ENCODE data around the gene PTPRM. TPM values are rescaled to one million over a fixed set of nuclear protein-coding genes. Genes with fewer than 3 reads are reported as not detected.

PTPRM gene
- total RNA-seq, 1 donor from 2014 or later = 71.3 TPM

DNA sequence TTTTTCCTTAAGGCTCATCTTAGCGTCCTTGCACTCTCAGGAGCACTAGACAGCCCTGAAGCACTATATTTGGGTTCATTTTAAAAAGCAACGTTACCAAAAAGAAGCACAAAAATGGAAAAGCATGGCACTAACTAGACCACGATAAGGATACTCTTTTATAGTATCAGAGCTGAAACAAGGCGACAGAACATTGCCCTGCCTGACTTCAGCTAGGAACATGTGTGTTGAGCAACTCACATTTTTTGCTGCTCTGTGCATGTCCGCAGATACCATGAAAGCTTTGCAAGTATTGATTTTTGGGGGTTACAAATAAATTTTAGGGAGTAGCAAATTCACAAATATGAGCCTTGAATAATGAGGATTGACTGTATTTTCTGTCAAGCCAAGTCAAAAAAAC, 332.0 kb downstream of the PTPRM start:
- Mint-ChIP-seq H3K27me3 (ENCODE audit: low read depth) (no peaks in the 10 kb centered on the region), H3K27ac (no peak overlapping the region), H3K4me3 (no peak overlapping the region), H3K9me3 (no peaks in the 10 kb centered on the region), H3K4me1 (peaks cover 2% of the 10 kb centered on the region), H3K36me3 (no peaks in the 10 kb centered on the region)
- TF ChIP-seq, protein P1, sequence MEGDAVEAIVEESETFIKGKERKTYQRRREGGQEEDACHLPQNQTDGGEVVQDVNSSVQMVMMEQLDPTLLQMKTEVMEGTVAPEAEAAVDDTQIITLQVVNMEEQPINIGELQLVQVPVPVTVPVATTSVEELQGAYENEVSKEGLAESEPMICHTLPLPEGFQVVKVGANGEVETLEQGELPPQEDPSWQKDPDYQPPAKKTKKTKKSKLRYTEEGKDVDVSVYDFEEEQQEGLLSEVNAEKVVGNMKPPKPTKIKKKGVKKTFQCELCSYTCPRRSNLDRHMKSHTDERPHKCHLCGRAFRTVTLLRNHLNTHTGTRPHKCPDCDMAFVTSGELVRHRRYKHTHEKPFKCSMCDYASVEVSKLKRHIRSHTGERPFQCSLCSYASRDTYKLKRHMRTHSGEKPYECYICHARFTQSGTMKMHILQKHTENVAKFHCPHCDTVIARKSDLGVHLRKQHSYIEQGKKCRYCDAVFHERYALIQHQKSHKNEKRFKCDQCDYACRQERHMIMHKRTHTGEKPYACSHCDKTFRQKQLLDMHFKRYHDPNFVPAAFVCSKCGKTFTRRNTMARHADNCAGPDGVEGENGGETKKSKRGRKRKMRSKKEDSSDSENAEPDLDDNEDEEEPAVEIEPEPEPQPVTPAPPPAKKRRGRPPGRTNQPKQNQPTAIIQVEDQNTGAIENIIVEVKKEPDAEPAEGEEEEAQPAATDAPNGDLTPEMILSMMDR (IDR thresholded peaks at IDR 0.05; ENCODE audit: unreplicated experiment) = no peak
- no peak for DNase-seq (ENCODE audit: low spot score in 2 of 2, unreplicated experiment in 2 of 2)

DNA sequence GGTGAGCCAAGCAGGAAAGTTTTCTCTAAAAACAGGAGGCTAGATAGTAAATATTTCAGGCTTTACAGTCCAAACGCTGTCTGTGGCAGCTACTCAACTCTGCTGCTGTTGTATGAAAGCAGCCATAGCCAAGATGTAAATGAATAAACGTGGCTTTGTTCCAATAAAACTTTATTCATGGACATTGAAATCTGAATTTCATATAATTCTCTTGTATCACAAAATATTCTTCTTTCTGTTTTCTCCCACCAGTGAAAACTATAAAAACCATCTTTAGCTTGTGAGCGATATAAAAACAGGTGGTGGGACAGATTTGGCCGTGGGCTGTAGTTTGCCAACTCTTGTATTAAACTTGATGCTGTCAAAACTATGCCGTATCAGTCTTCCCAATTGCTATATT, 333.0 kb downstream of the PTPRM start:
- DNase-seq (ENCODE audit: low spot score in 2 of 2, unreplicated experiment in 2 of 2) = no peak
- TF ChIP-seq, protein P1 (IDR thresholded peaks at IDR 0.05; ENCODE audit: unreplicated experiment) = no peak
- Mint-ChIP-seq H3K9me3 (peaks cover 3% of the 10 kb centered on the region), H3K4me1 (peaks cover 2% of the 10 kb centered on the region), H3K36me3 (no peaks in the 10 kb centered on the region), H3K4me3 (no peak overlapping the region), H3K27me3 (ENCODE audit: low read depth) (no peaks in the 10 kb centered on the region), H3K27ac (no peak overlapping the region)

DNA sequence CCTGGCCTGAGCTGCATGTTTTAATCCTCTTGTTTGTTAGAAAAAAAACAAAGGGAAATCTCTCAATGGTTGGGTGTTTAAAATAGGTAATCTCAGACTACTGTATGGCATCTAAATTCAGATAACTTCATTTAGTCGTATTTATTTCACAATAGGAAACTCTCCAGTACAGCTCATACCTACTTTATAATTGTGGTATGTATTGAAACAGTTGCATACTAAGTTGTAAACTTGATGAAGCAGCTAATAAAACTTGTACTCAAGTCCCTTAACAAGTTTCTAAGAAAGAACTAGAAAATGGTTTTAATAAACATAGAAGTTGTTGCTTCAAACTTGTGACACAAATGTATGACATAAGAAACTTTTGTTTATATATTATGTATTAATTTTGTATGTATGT, 334.5 kb downstream of the PTPRM start:
- no peak overlapping the region for H3K4me3 Mint-ChIP-seq
- no peaks in the 10 kb centered on the region for H3K36me3 Mint-ChIP-seq
- peaks cover 2% of the 10 kb centered on the region for H3K4me1 Mint-ChIP-seq
- H3K9me3 Mint-ChIP-seq = peaks cover 9% of the 10 kb centered on the region
- no peak for DNase-seq (ENCODE audit: low spot score in 2 of 2, unreplicated experiment in 2 of 2)
- no peaks in the 10 kb centered on the region for H3K27me3 Mint-ChIP-seq (ENCODE audit: low read depth)
- H3K27ac Mint-ChIP-seq = no peak overlapping the region
- TF ChIP-seq, protein P1 (IDR thresholded peaks at IDR 0.05; ENCODE audit: unreplicated experiment) = no peak

DNA sequence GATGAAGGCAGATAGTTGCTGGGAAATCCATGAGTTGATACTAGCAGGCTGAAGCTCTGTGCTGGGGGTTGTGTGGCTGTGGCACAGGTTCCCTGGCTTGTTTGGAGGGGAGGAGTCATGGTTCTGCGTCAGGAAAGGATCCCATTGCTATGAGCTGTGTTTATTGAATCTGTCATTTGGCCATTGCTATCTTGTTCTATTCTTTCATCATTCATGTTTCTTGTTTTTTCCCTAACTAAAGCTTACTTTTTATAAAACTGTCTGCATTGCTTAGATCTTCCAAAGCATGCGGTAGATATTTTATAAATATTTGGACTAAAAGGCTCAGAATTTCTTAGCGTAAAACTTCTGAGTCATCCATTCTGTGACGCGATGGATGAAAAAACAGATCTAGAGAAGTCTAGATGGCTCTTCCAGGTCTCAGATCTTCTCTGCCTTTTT, 335.3 kb downstream of the PTPRM start:
- DNase-seq (ENCODE audit: low spot score in 2 of 2, unreplicated experiment in 2 of 2) = no peak
- Mint-ChIP-seq H3K36me3 (no peaks in the 10 kb centered on the region), H3K27me3 (ENCODE audit: low read depth) (no peaks in the 10 kb centered on the region), H3K9me3 (peaks cover 9% of the 10 kb centered on the region), H3K4me3 (no peak overlapping the region), H3K27ac (no peak overlapping the region), H3K4me1 (peaks cover 2% of the 10 kb centered on the region)
- TF ChIP-seq, protein P1 (IDR thresholded peaks at IDR 0.05; ENCODE audit: unreplicated experiment) = no peak

DNA sequence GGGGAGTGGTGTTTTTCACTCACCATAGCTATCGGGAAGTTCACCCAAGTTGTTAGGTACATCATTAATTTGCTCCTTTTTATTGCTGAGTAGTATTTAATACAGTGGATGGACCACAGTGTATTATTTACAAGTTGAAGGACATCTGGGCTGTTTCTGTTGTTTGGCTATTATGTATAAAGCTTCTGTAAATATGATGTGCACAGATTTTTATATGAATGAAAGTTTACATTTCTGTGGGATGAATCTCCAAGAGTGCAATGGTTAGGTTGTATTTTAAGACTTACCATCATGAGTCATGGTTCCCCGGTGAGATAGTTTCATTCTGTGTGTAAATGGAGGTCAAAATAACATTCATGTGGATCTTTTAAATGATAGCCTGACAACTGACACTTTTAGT, 337.4 kb downstream of the PTPRM start:
- no peak overlapping the region for H3K4me3 Mint-ChIP-seq
- TF ChIP-seq, protein P1 (IDR thresholded peaks at IDR 0.05; ENCODE audit: unreplicated experiment) = no peak
- no peak for DNase-seq (ENCODE audit: low spot score in 2 of 2, unreplicated experiment in 2 of 2)
- peaks cover 6% of the 10 kb centered on the region for H3K4me1 Mint-ChIP-seq
- H3K27ac Mint-ChIP-seq = no peak overlapping the region
- no peaks in the 10 kb centered on the region for H3K27me3 Mint-ChIP-seq (ENCODE audit: low read depth)
- H3K9me3 Mint-ChIP-seq = peaks cover 9% of the 10 kb centered on the region
- H3K36me3 Mint-ChIP-seq = no peaks in the 10 kb centered on the region
